Natural killer cell (primary cell): ENCODE results near the gene CEMIP. TPM values are rescaled to one million over a fixed set of nuclear protein-coding genes. Genes with fewer than 3 reads are reported as not detected.

ENCODE experiments used
- ATAC-seq, 3 donors: fragments of 150-1000 bp in 2 of 3; fragments of 200-7000 bp in 1 of 3; cut with Tn5 transposase; 1 replicate in 1 of 3; 2 replicates in 2 of 3; pipeline ENCODE4 v1.10.0; 2021; ENCODE audit warnings: mild to moderate bottlenecking in 2 of 3, moderate library complexity in 2 of 3
- DNase-seq, 2 donors: peaks; one replicate each; pipeline versions ENCODE4 v3.0.0 to v3.0.0-alpha.2; 2013 to 2021; ENCODE audit warnings: mixed read lengths in 1 of 2
- H3K27ac ChIP-seq: one replicate; pipeline ENCODE4 v1.5.1; 2013; ENCODE audit warnings: mild to moderate bottlenecking, low read length
- H3K27me3 ChIP-seq: one replicate; pipeline ENCODE4 v1.6.1; 2013; ENCODE audit warnings: low read length; ENCODE audit not compliant: control insufficient read depth, insufficient read depth
- H3K36me3 ChIP-seq: one replicate; pipeline ENCODE4 v1.6.1; 2013; ENCODE audit warnings: low read length; ENCODE audit not compliant: control insufficient read depth, insufficient read depth
- H3K4me1 ChIP-seq: one replicate; pipeline ENCODE4 v1.6.1; 2013; ENCODE audit warnings: low read length; ENCODE audit not compliant: control insufficient read depth, insufficient read depth
- H3K4me3 ChIP-seq: one replicate; pipeline ENCODE4 v1.5.1; 2013; ENCODE audit warnings: low read length
- H3K9me3 ChIP-seq: one replicate; pipeline ENCODE4 v1.6.1; 2013; ENCODE audit warnings: low read length; ENCODE audit not compliant: control insufficient read depth, insufficient read depth
- H3K27ac Mint-ChIP-seq, 2 donors: one replicate each; pipeline ENCODE4 v1.8.0; 2022; ENCODE audit warnings: mild to moderate bottlenecking in 2 of 2, mixed read lengths in 2 of 2, moderate library complexity in 1 of 2
- H3K27me3 Mint-ChIP-seq, 2 donors: one replicate each; pipeline ENCODE4 v1.8.0; 2022; ENCODE audit warnings: low read depth in 2 of 2, mixed read lengths in 2 of 2
- H3K36me3 Mint-ChIP-seq: one replicate; pipeline ENCODE4 v1.8.0; 2022; ENCODE audit warnings: mixed read lengths
- H3K4me1 Mint-ChIP-seq, 2 donors: one replicate each; pipeline ENCODE4 v1.8.0; 2022; ENCODE audit warnings: mixed read lengths in 2 of 2
- H3K4me3 Mint-ChIP-seq: one replicate; pipeline ENCODE4 v1.8.0; 2022; ENCODE audit warnings: mild to moderate bottlenecking, moderate library complexity, mixed read lengths
- H3K9me3 Mint-ChIP-seq, 2 donors: one replicate each; pipeline ENCODE4 v1.8.0; 2022; ENCODE audit warnings: mixed read lengths in 2 of 2
- WGBS: methylation state at CpG from one replicate; pipeline ENCODE4 v1.1.7; 2013; ENCODE audit warnings: missing lambda C conversion rate; ENCODE audit not compliant: insufficient coverage; 5-methylcytosine and 5-hydroxymethylcytosine counted together
- intact Hi-C: fragments of 100-400 bp; cut with micrococcal nuclease; formaldehyde crosslinking; loops from one replicate; pipeline ENCODE4 v1.14.2; 2022
- total RNA-seq, 4 donors: library from RNA; stranded (reverse); fragments of 120-200 nt in 1 of 4; gene quantifications; one replicate each; pipeline versions ENCODE4 v1.2.3 to v1.2.4, GENCODE V29; 2013 to 2022
- TF ChIP-seq, protein P1 (sequence below): fragments of 200-600 bp; IDR thresholded peaks from one replicate; pipeline ENCODE4 v1.8.0; 2022; ENCODE audit warnings: antibody characterized with exemption

CEMIP gene
- total RNA-seq, 3 donors from 2014 or later (not counting 1 experiment from before 2014, with no cell fraction given): 0.07 to 0.82 TPM; not detected in 1

GRCh38 chr15:80815106-80815505 is 35.9 kb downstream of the CEMIP start:
- no peak overlapping the region for H3K4me3 ChIP-seq
- H3K27me3 Mint-ChIP-seq: peaks cover 6 to 14% of the 10 kb centered on the region in 2 donors
- H3K27ac Mint-ChIP-seq: no peak overlapping the region
- no peaks in the 10 kb centered on the region for H3K27me3 ChIP-seq
- no peaks in the 10 kb centered on the region for H3K4me1 Mint-ChIP-seq
- no peak overlapping the region for H3K4me3 Mint-ChIP-seq
- TF ChIP-seq, protein P1, sequence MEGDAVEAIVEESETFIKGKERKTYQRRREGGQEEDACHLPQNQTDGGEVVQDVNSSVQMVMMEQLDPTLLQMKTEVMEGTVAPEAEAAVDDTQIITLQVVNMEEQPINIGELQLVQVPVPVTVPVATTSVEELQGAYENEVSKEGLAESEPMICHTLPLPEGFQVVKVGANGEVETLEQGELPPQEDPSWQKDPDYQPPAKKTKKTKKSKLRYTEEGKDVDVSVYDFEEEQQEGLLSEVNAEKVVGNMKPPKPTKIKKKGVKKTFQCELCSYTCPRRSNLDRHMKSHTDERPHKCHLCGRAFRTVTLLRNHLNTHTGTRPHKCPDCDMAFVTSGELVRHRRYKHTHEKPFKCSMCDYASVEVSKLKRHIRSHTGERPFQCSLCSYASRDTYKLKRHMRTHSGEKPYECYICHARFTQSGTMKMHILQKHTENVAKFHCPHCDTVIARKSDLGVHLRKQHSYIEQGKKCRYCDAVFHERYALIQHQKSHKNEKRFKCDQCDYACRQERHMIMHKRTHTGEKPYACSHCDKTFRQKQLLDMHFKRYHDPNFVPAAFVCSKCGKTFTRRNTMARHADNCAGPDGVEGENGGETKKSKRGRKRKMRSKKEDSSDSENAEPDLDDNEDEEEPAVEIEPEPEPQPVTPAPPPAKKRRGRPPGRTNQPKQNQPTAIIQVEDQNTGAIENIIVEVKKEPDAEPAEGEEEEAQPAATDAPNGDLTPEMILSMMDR: no peak
- no peak overlapping the region for H3K27ac ChIP-seq
- DNase-seq: no peak
- H3K9me3 Mint-ChIP-seq: no peaks in the 10 kb centered on the region
- no peaks in the 10 kb centered on the region for H3K4me1 ChIP-seq
- H3K9me3 ChIP-seq: no peaks in the 10 kb centered on the region
- H3K36me3 Mint-ChIP-seq: no peaks in the 10 kb centered on the region
- intact Hi-C loops: no loop called here
- WGBS: 86% methylated on average over 3 of the region's 4 CpGs
- ATAC-seq: no peak
- no peaks in the 10 kb centered on the region for H3K36me3 ChIP-seq

- ATAC-seq (no peak), DNase-seq (no peak)
- Mint-ChIP-seq H3K4me3 (no peak overlapping the region), H3K27me3 (peaks cover 7 to 17% of the 10 kb centered on the region in 2 donors), H3K27ac (no peak overlapping the region), H3K36me3 (no peaks in the 10 kb centered on the region), H3K4me1 (no peaks in the 10 kb centered on the region), H3K9me3 (no peaks in the 10 kb centered on the region)
- intact Hi-C loops: no loop called here
- Histone ChIP-seq H3K36me3 (no peaks in the 10 kb centered on the region), H3K4me1 (no peaks in the 10 kb centered on the region), H3K4me3 (no peak overlapping the region), H3K9me3 (no peaks in the 10 kb centered on the region), H3K27ac (no peak overlapping the region), H3K27me3 (no peaks in the 10 kb centered on the region)
- TF ChIP-seq, protein P1: no peak
- WGBS: 92% methylated on average over 3 of the region's 3 CpGs
These were observed 37.0 kb downstream of the CEMIP start for GRCh38 chr15:80816049-80816653.

DNA sequence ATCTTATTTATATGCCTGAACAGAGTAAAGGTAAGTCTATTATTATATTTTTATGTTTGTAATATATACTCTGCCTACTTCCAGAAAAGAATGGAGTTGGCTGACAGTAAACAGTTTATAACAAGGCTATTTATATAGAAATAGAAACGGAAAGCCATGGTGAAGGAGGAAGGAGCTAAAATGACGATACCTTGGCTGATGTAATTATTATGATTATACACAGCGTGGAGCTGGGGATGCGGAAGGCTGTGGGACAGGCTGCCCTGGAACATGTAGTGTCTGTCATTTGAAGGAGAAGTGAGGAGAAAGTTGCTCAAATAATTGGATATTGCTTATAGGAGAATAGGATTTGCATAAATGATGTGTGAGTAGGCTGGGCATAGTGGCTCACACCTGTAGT is 37.8 kb downstream of the CEMIP start:
- WGBS: 58% methylated on average over 4 of the region's 4 CpGs
- Histone ChIP-seq H3K27ac (no peak overlapping the region), H3K27me3 (no peaks in the 10 kb centered on the region), H3K4me1 (no peaks in the 10 kb centered on the region), H3K4me3 (no peak overlapping the region), H3K9me3 (no peaks in the 10 kb centered on the region), H3K36me3 (no peaks in the 10 kb centered on the region)
- TF ChIP-seq, protein P1: no peak
- Mint-ChIP-seq H3K4me1 (no peaks in the 10 kb centered on the region), H3K27me3 (peaks cover 9 to 17% of the 10 kb centered on the region in 2 donors), H3K36me3 (no peaks in the 10 kb centered on the region), H3K9me3 (no peaks in the 10 kb centered on the region), H3K4me3 (no peak overlapping the region), H3K27ac (no peak overlapping the region)
- DNase-seq (no peak), ATAC-seq (no peak)
- intact Hi-C loops: no loop called here

DNA sequence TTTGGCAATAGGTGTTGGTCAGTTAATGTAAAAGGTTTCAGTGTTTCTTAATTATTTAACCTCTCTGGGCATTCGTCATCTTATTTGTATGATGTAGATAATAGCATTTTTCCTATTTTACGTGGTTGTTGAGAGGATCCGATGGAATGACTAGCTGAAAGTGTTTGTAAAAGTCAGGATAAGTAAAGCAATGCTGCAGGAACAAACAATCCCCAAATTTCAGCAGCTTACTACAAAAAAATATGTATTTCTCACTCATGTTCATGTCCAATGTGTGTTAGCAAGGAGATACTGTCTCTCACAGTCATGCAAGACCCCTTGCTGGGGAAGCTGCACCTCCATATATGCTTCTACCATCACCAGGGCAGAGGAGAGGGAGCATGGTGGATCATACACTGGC is 38.7 kb downstream of the CEMIP start:
- Mint-ChIP-seq H3K36me3 (no peaks in the 10 kb centered on the region), H3K4me3 (no peak overlapping the region), H3K4me1 (no peaks in the 10 kb centered on the region), H3K27me3 (peaks cover 9 to 17% of the 10 kb centered on the region in 2 donors), H3K9me3 (no peaks in the 10 kb centered on the region), H3K27ac (no peak overlapping the region)
- no peaks in the 10 kb centered on the region for H3K36me3 ChIP-seq
- intact Hi-C loops: no loop called here
- H3K4me3 ChIP-seq: no peak overlapping the region
- ATAC-seq (no peak), DNase-seq (no peak)
- TF ChIP-seq, protein P1: no peak
- H3K4me1 ChIP-seq: no peaks in the 10 kb centered on the region
- H3K27ac ChIP-seq: no peak overlapping the region
- H3K9me3 ChIP-seq: no peaks in the 10 kb centered on the region
- H3K27me3 ChIP-seq: no peaks in the 10 kb centered on the region
- WGBS: 89% methylated on average over 3 of the region's 3 CpGs
